GM12878 (cell line): ENCODE measurements around the gene CALML5.

Experiments used
- CHD1 ChIP-seq: IDR thresholded peaks from 2 replicates; pipeline ENCODE4 v1.6.1; 2012; ENCODE audit warnings: low read depth, low read length, improper control_type of control experiment
- CTCF ChIP-seq, 3 experiments: IDR thresholded peaks in 2 of 3; conservative IDR thresholded peaks in 1 of 3; 2 replicates each; pipeline ENCODE4 v1.5.1; 2011; ENCODE audit warnings: low read depth in 3 of 3, low read length in 3 of 3, mild to moderate bottlenecking in 3 of 3, control low read depth in 2 of 3, moderate library complexity in 2 of 3, inconsistent platforms in 1 of 3, mixed read lengths in 1 of 3; ENCODE audit not compliant: control insufficient read depth in 2 of 3, insufficient read depth in 1 of 3; ENCODE audit errors: extremely low read depth in 1 of 3
- DPF2 ChIP-seq: fragments of 450-650 bp; IDR thresholded peaks from 2 replicates; pipeline ENCODE4 v1.6.1; 2017; ENCODE audit warnings: mild to moderate bottlenecking
- HCFC1 ChIP-seq: fragments of 150-350 bp; IDR thresholded peaks from 2 replicates; pipeline ENCODE4 v1.6.1; 2014; ENCODE audit warnings: low read length
- JUNB ChIP-seq: IDR thresholded peaks from 2 replicates; pipeline ENCODE4 v1.6.1; 2016; ENCODE audit warnings: antibody characterized with exemption, mild to moderate bottlenecking
- KDM1A ChIP-seq: fragments of 200-600 bp; sonication (generic); IDR thresholded peaks from 2 replicates; pipeline ENCODE4 v1.6.1; 2016; ENCODE audit warnings: borderline replicate concordance
- MAX ChIP-seq: IDR thresholded peaks from 2 replicates; pipeline ENCODE4 v1.6.1; 2012; ENCODE audit warnings: low read depth, low read length, improper control_type of control experiment
- MEF2B ChIP-seq: fragments of 450-650 bp; IDR thresholded peaks from 2 replicates; pipeline ENCODE4 v1.6.1; 2018; ENCODE audit warnings: mild to moderate bottlenecking, moderate library complexity; ENCODE audit not compliant: partially characterized antibody, poor library complexity, severe bottlenecking
- RELA ChIP-seq: fragments of 450-650 bp; IDR thresholded peaks from 2 replicates; pipeline ENCODE4 v1.8.0; 2014; ENCODE audit warnings: borderline replicate concordance; ENCODE audit not compliant: partially characterized antibody
- SPI1 ChIP-seq: IDR thresholded peaks from 2 replicates; pipeline ENCODE4 v1.6.1; 2011; ENCODE audit warnings: low read depth, mild to moderate bottlenecking, low read length, moderate library complexity, borderline replicate concordance; ENCODE audit not compliant: insufficient read depth
- SUPT20H ChIP-seq: IDR thresholded peaks from 2 replicates; pipeline ENCODE4 v1.6.1; 2011; ENCODE audit warnings: low read depth, mild to moderate bottlenecking, low read length, moderate library complexity, borderline replicate concordance; ENCODE audit not compliant: control insufficient read depth
- USF2 ChIP-seq: IDR thresholded peaks from 2 replicates; pipeline ENCODE4 v1.6.1; 2011; ENCODE audit warnings: low read depth, low read length, improper control_type of control experiment, borderline replicate concordance
- WRNIP1 ChIP-seq: IDR thresholded peaks from 2 replicates; pipeline ENCODE4 v1.6.1; 2011; ENCODE audit warnings: low read depth, low read length, improper control_type of control experiment, borderline replicate concordance

GRCh38 chr10:5500910-5501309 is 1.5 kb upstream of the CALML5 start:
- TF ChIP-seq MAX (no peak), SUPT20H (no peak), KDM1A (no peak), CTCF (IDR thresholded peaks at IDR 0.05 in 2 of 3, conservative IDR thresholded peaks at IDR 0.05 in 1 of 3; ENCODE audit: control insufficient read depth in 2 of 3, extremely low read depth in 1 of 3, insufficient read depth in 1 of 3, low read depth in 3 of 3, low read length in 3 of 3) (no peak), SPI1 (no peak), USF2 (no peak), MEF2B (no peak), CHD1 (no peak), JUNB (no peak), DPF2 (no peak), HCFC1 (no peak), WRNIP1 (no peak), RELA (no peak)
